Activated naive CD8-positive, alpha-beta T cell treated with anti-CD3 and anti-CD28 coated beads, Interleukin-2, amount 50 U/mL, for 24 hours (primary cell): ENCODE measurements around the gene GRIK4.

Experiments
- ATAC-seq: fragments of 150-1000 bp; cut with Tn5 transposase; one replicate; pipeline ENCODE4 v1.10.0; 2021
- DNase-seq: peaks from one replicate; pipeline ENCODE4 v3.0.0; 2021
- H3K27ac Mint-ChIP-seq: one replicate; pipeline ENCODE4 v1.8.0; 2021; ENCODE audit warnings: mild to moderate bottlenecking, mixed read lengths
- H3K27me3 Mint-ChIP-seq: one replicate; pipeline ENCODE4 v1.8.0; 2021; ENCODE audit warnings: mixed read lengths
- H3K36me3 Mint-ChIP-seq: one replicate; pipeline ENCODE4 v1.8.0; 2021; ENCODE audit warnings: low read depth, mixed read lengths
- H3K4me1 Mint-ChIP-seq: one replicate; pipeline ENCODE4 v1.8.0; 2021; ENCODE audit warnings: mixed read lengths
- H3K4me3 Mint-ChIP-seq: one replicate; pipeline ENCODE4 v1.8.0; 2021; ENCODE audit warnings: mild to moderate bottlenecking, moderate library complexity, mixed read lengths
- H3K9me3 Mint-ChIP-seq: one replicate; pipeline ENCODE4 v1.8.0; 2021; ENCODE audit warnings: mixed read lengths

Gene GRIK4

GRCh38 chr11:120881596-120881995 lies 370.0 kb downstream of the GRIK4 start:
- no peaks in the 10 kb centered on the region for H3K4me1 Mint-ChIP-seq
- H3K27ac Mint-ChIP-seq = no peak overlapping the region
- no peaks in the 10 kb centered on the region for H3K36me3 Mint-ChIP-seq
- no peak for DNase-seq
- no peaks in the 10 kb centered on the region for H3K9me3 Mint-ChIP-seq
- peaks cover 12% of the 10 kb centered on the region for H3K27me3 Mint-ChIP-seq
- no peak overlapping the region for H3K4me3 Mint-ChIP-seq
- no peak for ATAC-seq

- Mint-ChIP-seq H3K27me3 (peaks cover 12% of the 10 kb centered on the region), H3K4me3 (no peak overlapping the region), H3K36me3 (no peaks in the 10 kb centered on the region), H3K27ac (no peak overlapping the region), H3K4me1 (no peaks in the 10 kb centered on the region), H3K9me3 (no peaks in the 10 kb centered on the region)
- ATAC-seq (no peak), DNase-seq (no peak)
These were observed 370.6 kb downstream of the GRIK4 start for GRCh38 chr11:120882175-120882574.

- no peak overlapping the region for H3K4me3 Mint-ChIP-seq
- no peaks in the 10 kb centered on the region for H3K4me1 Mint-ChIP-seq
- H3K27ac Mint-ChIP-seq = no peak overlapping the region
- H3K27me3 Mint-ChIP-seq = peaks cover 10% of the 10 kb centered on the region
- ATAC-seq (no peak), DNase-seq (no peak)
- H3K9me3 Mint-ChIP-seq = no peaks in the 10 kb centered on the region
- H3K36me3 Mint-ChIP-seq = no peaks in the 10 kb centered on the region
These were observed 372.0 kb downstream of the GRIK4 start for GRCh38 chr11:120883404-120884080.

- H3K27me3 Mint-ChIP-seq = peaks cover 10% of the 10 kb centered on the region
- H3K4me3 Mint-ChIP-seq = no peak overlapping the region
- H3K27ac Mint-ChIP-seq = no peak overlapping the region
- ATAC-seq (no peak), DNase-seq (no peak)
- H3K4me1 Mint-ChIP-seq = no peaks in the 10 kb centered on the region
- H3K36me3 Mint-ChIP-seq = no peaks in the 10 kb centered on the region
- no peaks in the 10 kb centered on the region for H3K9me3 Mint-ChIP-seq
These were observed 372.8 kb downstream of the GRIK4 start for GRCh38 chr11:120884154-120885020.

GRCh38 chr11:120890609-120891320 lies 379.2 kb downstream of the GRIK4 start:
- no peak overlapping the region for H3K27ac Mint-ChIP-seq
- no peaks in the 10 kb centered on the region for H3K27me3 Mint-ChIP-seq
- no peaks in the 10 kb centered on the region for H3K4me1 Mint-ChIP-seq
- H3K36me3 Mint-ChIP-seq = no peaks in the 10 kb centered on the region
- H3K4me3 Mint-ChIP-seq = no peak overlapping the region
- no peak for DNase-seq
- no peaks in the 10 kb centered on the region for H3K9me3 Mint-ChIP-seq
- no peak for ATAC-seq

GRCh38 chr11:120893440-120894201 lies 382.1 kb downstream of the GRIK4 start:
- Mint-ChIP-seq H3K4me1 (no peaks in the 10 kb centered on the region), H3K27ac (no peak overlapping the region), H3K27me3 (peaks cover 4% of the 10 kb centered on the region), H3K9me3 (no peaks in the 10 kb centered on the region), H3K36me3 (no peaks in the 10 kb centered on the region), H3K4me3 (no peak overlapping the region)
- no peak for ATAC-seq
- no peak for DNase-seq

- ATAC-seq = no peak
- no peaks in the 10 kb centered on the region for H3K36me3 Mint-ChIP-seq
- peaks cover 4% of the 10 kb centered on the region for H3K27me3 Mint-ChIP-seq
- H3K9me3 Mint-ChIP-seq = no peaks in the 10 kb centered on the region
- DNase-seq = no peak
- H3K4me3 Mint-ChIP-seq = no peak overlapping the region
- no peaks in the 10 kb centered on the region for H3K4me1 Mint-ChIP-seq
- H3K27ac Mint-ChIP-seq = no peak overlapping the region
These were observed 382.8 kb downstream of the GRIK4 start for GRCh38 chr11:120894202-120894985.

GRCh38 chr11:120896687-120897086 lies 385.1 kb downstream of the GRIK4 start:
- Mint-ChIP-seq H3K27me3 (peaks cover 8% of the 10 kb centered on the region), H3K36me3 (no peaks in the 10 kb centered on the region), H3K9me3 (no peaks in the 10 kb centered on the region), H3K4me1 (no peaks in the 10 kb centered on the region), H3K27ac (no peak overlapping the region), H3K4me3 (no peak overlapping the region)
- ATAC-seq (no peak), DNase-seq (no peak)

GRCh38 chr11:120898568-120898967 lies 387.0 kb downstream of the GRIK4 start:
- ATAC-seq (no peak), DNase-seq (no peak)
- Mint-ChIP-seq H3K36me3 (no peaks in the 10 kb centered on the region), H3K4me1 (no peaks in the 10 kb centered on the region), H3K9me3 (no peaks in the 10 kb centered on the region), H3K27me3 (peaks cover 8% of the 10 kb centered on the region), H3K4me3 (no peak overlapping the region), H3K27ac (no peak overlapping the region)

GRCh38 chr11:120899720-120900119 lies 388.2 kb downstream of the GRIK4 start:
- Mint-ChIP-seq H3K9me3 (no peaks in the 10 kb centered on the region), H3K4me3 (no peak overlapping the region), H3K27me3 (peaks cover 8% of the 10 kb centered on the region), H3K4me1 (no peaks in the 10 kb centered on the region), H3K36me3 (no peaks in the 10 kb centered on the region), H3K27ac (no peak overlapping the region)
- no peak for ATAC-seq
- no peak for DNase-seq

GRCh38 chr11:120900643-120901042 lies 389.1 kb downstream of the GRIK4 start:
- no peaks in the 10 kb centered on the region for H3K9me3 Mint-ChIP-seq
- H3K36me3 Mint-ChIP-seq = no peaks in the 10 kb centered on the region
- peaks cover 8% of the 10 kb centered on the region for H3K27me3 Mint-ChIP-seq
- no peaks in the 10 kb centered on the region for H3K4me1 Mint-ChIP-seq
- DNase-seq (no peak), ATAC-seq (no peak)
- H3K27ac Mint-ChIP-seq = no peak overlapping the region
- H3K4me3 Mint-ChIP-seq = no peak overlapping the region

- H3K4me1 Mint-ChIP-seq = no peaks in the 10 kb centered on the region
- no peak overlapping the region for H3K4me3 Mint-ChIP-seq
- H3K27ac Mint-ChIP-seq = no peak overlapping the region
- H3K9me3 Mint-ChIP-seq = no peaks in the 10 kb centered on the region
- H3K36me3 Mint-ChIP-seq = no peaks in the 10 kb centered on the region
- DNase-seq (no peak), ATAC-seq (no peak)
- peaks cover 6% of the 10 kb centered on the region for H3K27me3 Mint-ChIP-seq
These were observed 392.1 kb downstream of the GRIK4 start for GRCh38 chr11:120903686-120904085.

GRCh38 chr11:120904116-120904515 lies 392.6 kb downstream of the GRIK4 start:
- DNase-seq = no peak
- peaks cover 6% of the 10 kb centered on the region for H3K27me3 Mint-ChIP-seq
- H3K36me3 Mint-ChIP-seq = no peaks in the 10 kb centered on the region
- H3K9me3 Mint-ChIP-seq = no peaks in the 10 kb centered on the region
- no peak overlapping the region for H3K27ac Mint-ChIP-seq
- no peaks in the 10 kb centered on the region for H3K4me1 Mint-ChIP-seq
- H3K4me3 Mint-ChIP-seq = no peak overlapping the region
- no peak for ATAC-seq

- Mint-ChIP-seq H3K4me1 (no peaks in the 10 kb centered on the region), H3K4me3 (no peak overlapping the region), H3K27ac (no peak overlapping the region), H3K36me3 (no peaks in the 10 kb centered on the region), H3K27me3 (peaks cover 6% of the 10 kb centered on the region), H3K9me3 (no peaks in the 10 kb centered on the region)
- DNase-seq = no peak
- ATAC-seq = no peak
These were observed 395.2 kb downstream of the GRIK4 start for GRCh38 chr11:120906766-120907165.
